ENCODE results near the gene MARCKSL1. TPM values are rescaled to one million over a fixed set of nuclear protein-coding genes. Genes with fewer than 3 reads are reported as not detected.

Gene MARCKSL1
- total and polyA plus RNA-seq, 2 of the 13 experiments (the other 11 are each of a cell fraction or from before 2014, with no cell fraction given), result 81.9 to 155 TPM

- TF ChIP-seq ZNF281 (CRISPR knock-in tag; IDR thresholded peaks at IDR 0.05; ENCODE audit: borderline replicate concordance), result no peak
- 0 out of 2 replicates have a peak, but pooled peaks have one; percentile 30 for TF ChIP-seq ZNF343 (CRISPR knock-in tag; IDR thresholded peaks at IDR 0.05)
- 0 out of 2 replicates have a peak, but pooled peaks have one; percentile 32 for TF ChIP-seq ZSCAN29 (CRISPR knock-in tag; conservative IDR thresholded peaks at IDR 0.05)
- TF ChIP-seq JUN (CRISPR knock-in tag; IDR thresholded peaks at IDR 0.05), result 0 out of 2 replicates have a peak, but pooled peaks have one; percentile 28
- TF ChIP-seq, protein P1, sequence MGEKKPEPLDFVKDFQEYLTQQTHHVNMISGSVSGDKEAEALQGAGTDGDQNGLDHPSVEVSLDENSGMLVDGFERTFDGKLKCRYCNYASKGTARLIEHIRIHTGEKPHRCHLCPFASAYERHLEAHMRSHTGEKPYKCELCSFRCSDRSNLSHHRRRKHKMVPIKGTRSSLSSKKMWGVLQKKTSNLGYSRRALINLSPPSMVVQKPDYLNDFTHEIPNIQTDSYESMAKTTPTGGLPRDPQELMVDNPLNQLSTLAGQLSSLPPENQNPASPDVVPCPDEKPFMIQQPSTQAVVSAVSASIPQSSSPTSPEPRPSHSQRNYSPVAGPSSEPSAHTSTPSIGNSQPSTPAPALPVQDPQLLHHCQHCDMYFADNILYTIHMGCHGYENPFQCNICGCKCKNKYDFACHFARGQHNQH (CRISPR knock-in tag; IDR thresholded peaks at IDR 0.05), result peak; percentile 5; the same call in 1 of the 2 replicates
- no peak for TF ChIP-seq GLI4 (CRISPR knock-in tag; IDR thresholded peaks at IDR 0.05; ENCODE audit: borderline replicate concordance)
- peak; percentile 70; the same call in 1 of the 2 replicates for TF ChIP-seq NRL (CRISPR knock-in tag; IDR thresholded peaks at IDR 0.05; ENCODE audit: borderline replicate concordance)
- TF ChIP-seq YEATS2 (CRISPR knock-in tag; IDR thresholded peaks at IDR 0.05; ENCODE audit: borderline replicate concordance), result no peak
- TF ChIP-seq ZNF280B (CRISPR knock-in tag; IDR thresholded peaks at IDR 0.05; ENCODE audit: borderline replicate concordance), result 0 out of 2 replicates have a peak, but pooled peaks have one; percentile 17
- TF ChIP-seq ZNF556 (CRISPR knock-in tag; IDR thresholded peaks at IDR 0.05; ENCODE audit: borderline replicate concordance), result 0 out of 2 replicates have a peak, but pooled peaks have one; percentile 32
- TF ChIP-seq MTF2 (CRISPR knock-in tag; IDR thresholded peaks at IDR 0.05; ENCODE audit: borderline replicate concordance), result 0 out of 2 replicates have a peak, but pooled peaks have one; percentile 2
- TF ChIP-seq ZBTB7A (CRISPR knock-in tag; IDR thresholded peaks at IDR 0.05), result 0 out of 2 replicates have a peak, but pooled peaks have one; percentile 25
- 0 out of 2 replicates have a peak, but pooled peaks have one; percentile 34 for TF ChIP-seq UBTF (CRISPR knock-in tag; IDR thresholded peaks at IDR 0.05)
- 0 out of 4 replicates have a peak, but pooled peaks of 1 of the 2 experiments have one; percentile 31 for TF ChIP-seq ATF4 (CRISPR knock-in tag; IDR thresholded peaks at IDR 0.05)
- TF ChIP-seq XRCC5 (optimal IDR thresholded peaks at IDR 0.05; ENCODE audit: low read length), result peak; percentile 1
These were observed 2.7 kb upstream of the MARCKSL1 start (continued) for GRCh38 chr1:32338637-32339145.

Data from HepG2 (cell line).